Stimulated activated CD4-positive, alpha-beta T cell treated with anti-CD3 and anti-CD28 coated beads, Interleukin-1b, Interleukin-23, amount 100 ng/mL, for 4 hours (primary cell): ENCODE measurements around the gene CLEC18A.
"Not testable (repeated sequence)": the region's sequence is repeated elsewhere in the genome, so short reads cannot be mapped to it uniquely, and the experiment has no call there.

Experiments
- DNase-seq, 2 donors: peaks; one replicate each; pipeline ENCODE4 v3.0.0-alpha.2; 2020; ENCODE audit warnings: low read depth in 2 of 2

Gene CLEC18A

DNA sequence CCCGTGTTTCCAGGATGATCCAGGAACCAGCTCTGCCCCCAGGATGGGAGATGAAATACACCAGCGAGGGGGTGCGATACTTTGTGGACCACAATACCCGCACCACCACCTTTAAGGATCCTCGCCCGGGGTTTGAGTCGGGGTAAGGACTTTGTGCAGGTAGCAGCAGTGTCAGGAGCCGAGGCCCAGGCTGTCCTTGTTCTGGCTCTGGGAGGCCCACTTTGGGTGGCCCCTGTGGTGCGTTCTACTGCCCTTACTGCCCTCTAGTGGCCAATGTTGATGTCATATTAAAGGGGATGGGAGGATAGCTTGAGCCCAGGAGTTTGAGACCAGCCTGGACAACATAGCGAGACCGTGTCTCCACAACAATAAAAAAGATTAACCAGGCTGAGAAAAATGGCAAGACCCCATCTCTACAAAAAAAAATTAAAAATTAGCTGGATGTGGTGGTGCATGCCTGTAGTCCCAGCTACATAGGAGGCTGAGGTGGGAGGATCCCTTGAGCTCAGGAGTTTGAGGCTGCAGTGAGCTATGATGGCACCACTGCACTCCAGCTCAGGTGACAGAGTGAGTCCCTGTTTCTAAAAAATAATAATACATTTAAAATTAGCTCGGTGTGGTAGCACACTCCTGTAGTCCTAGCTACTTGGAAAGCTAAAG is 20.9 kb upstream of the CLEC18A start:
- peak; percentile 14 to 34 for DNase-seq

DNA sequence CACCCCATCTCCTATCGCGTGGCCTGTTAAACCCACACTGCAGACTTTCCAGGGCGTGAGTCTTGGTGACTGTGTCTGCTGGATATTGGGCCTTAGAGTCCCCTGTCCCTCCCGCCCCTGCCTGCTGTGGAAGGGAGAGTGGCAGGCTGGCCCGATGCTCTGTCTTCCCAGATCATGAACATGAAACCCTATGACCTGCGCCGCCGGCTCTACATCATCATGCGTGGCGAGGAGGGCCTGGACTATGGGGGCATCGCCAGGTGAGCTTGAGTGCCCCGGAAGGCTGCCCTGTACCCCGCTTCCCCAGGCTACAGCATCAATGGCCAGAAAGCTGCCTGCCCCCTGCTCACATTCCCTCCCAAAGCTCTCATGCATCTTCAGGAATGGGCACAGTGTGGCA is 19.5 kb upstream of the CLEC18A start:
- no peak for DNase-seq

DNA sequence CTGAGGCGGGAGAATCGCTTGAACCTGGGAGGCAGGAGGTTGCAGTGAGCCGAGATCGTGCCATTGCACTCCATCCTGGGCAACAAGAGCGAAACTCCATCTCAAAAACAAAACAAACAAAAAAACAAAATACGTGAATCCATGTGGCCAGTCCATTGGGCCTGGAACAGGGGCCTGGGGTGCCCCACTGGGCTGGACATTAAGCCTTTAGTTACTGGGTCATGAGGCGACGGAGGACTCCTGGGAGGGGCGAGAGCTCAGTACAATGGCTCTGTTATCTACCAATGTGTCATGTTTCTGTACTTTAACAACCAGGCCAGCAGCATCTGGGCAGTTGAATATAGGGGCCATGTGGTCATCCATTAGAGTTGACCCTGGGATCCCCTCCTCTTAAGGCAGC is 18.9 kb upstream of the CLEC18A start:
- no peak for DNase-seq

DNA sequence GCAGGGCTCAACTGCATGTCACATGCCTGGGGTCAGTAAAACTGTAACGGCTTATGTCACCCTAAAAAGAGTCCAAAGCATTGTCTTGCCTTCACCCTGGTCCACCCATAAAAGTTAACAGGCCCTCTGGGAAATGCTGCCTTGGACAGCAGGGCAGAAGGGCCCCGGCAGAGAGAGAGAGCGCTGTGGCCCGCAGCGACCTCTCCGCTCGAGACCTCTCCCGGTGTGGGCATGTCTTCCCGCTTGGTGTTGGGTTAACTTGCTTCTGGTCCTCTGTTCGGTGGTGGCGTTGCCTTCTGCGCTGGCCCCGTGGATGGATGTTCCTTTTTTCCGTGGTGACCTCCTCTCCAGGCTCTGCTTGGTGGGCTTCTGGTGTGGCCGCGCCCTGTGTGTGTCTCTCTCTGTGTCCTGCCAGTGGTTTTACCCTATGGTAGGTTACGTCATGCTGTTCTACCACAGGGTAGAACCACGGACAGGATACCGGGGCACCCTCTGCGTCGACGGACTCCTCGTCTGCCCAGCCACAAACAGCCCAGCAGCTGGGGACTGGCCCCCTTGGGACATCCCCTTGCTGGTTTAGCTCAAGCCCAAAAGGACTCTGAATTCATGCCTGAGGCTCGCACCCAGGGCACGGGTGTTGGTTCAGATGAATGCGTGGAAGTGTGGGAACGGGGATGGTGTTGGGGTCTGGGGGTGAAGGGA is 18.3 kb upstream of the CLEC18A start:
- no peak for DNase-seq

DNA sequence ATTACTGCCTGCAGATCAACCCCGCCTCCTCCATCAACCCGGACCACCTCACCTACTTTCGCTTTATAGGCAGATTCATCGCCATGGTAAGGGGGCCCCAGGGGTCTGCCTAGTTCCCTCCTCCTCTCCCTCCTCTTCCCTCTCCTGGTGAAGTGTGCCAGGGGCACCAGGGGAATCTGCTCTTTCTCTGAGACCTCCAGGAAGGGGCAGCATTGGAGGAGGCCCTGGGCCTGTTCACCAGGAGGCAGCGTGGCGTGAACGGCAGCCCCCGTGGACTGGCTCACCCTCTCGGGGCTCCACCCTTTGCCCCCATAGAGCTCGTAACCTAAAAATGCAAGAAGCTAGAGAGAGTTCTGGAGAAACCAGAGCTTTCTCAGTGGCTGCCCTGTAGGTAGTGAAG is 17.1 kb upstream of the CLEC18A start:
- DNase-seq = no peak

DNA sequence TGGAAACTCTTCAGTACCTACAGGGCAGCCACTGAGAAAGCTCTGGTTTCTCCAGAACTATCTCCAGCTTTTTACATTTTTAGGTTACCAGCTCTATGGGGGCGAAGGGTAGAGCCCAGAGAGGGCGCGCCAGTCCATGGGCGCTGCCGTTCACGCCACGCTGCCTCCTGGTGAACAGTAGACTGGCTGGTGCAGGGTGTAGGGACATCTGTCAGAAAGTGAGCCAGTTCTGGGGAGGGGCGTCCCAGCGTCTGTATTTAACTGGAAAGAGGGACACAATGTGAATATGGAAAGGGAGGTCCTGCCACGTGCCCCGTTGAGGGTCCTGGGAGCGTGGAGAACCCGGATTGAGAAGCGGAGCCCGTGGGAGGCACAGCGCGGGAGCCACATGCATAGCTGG is 16.4 kb upstream of the CLEC18A start:
- no peak for DNase-seq

DNA sequence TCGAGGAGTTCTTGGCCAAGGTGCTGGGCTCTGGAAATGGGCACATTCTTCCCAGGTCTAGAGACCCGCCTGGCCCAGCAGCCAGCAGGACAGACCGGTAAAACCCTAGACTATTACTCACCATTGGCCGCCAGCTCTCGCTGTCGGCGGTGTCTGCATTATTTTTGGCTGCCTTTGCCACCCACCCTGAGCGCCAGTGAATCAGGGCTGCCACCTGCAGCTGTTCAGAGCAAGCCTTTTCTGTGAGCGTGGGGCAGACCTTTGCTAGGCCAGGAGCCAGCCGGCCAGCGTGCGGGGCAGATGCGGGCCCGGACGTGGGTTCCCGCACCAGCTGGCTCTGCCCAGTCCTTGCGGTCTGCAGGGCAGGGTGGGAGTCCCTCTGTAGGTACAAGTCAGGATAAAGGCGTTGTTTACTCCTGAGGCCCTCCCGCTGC is 15.8 kb upstream of the CLEC18A start:
- no peak for DNase-seq

DNA sequence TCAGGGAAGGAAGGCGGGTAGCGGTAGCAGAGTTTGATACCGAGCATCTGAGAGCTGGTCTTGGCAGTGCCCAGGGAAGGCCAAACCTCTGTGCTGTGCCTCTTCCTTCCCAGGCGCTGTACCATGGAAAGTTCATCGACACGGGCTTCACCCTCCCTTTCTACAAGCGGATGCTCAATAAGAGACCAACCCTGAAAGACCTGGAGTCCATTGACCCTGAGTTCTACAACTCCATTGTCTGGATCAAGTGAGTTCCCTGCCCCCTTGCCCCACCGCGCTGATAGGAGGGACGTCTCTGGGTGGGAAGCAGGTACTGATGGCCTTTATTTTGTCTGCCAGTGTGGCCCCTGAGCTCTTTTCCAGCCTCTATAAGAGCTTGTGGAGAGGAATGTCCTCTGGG is 15.4 kb upstream of the CLEC18A start:
- DNase-seq = no peak

DNA sequence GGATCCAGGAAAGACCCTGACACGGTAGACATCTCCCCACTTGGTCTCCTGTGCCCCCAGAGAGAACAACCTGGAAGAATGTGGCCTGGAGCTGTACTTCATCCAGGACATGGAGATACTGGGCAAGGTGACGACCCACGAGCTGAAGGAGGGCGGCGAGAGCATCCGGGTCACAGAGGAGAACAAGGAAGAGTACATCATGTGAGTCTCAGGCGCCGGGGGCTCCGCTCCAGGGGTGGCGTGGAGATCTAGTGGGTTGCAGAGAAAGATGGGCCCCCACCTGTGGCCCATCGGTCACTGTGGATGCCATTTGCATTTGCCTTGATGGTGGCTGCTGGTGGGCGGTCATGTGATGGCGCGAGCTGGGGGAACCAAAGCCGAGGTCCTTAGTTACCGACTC is 14.9 kb upstream of the CLEC18A start:
- DNase-seq = no peak

DNA sequence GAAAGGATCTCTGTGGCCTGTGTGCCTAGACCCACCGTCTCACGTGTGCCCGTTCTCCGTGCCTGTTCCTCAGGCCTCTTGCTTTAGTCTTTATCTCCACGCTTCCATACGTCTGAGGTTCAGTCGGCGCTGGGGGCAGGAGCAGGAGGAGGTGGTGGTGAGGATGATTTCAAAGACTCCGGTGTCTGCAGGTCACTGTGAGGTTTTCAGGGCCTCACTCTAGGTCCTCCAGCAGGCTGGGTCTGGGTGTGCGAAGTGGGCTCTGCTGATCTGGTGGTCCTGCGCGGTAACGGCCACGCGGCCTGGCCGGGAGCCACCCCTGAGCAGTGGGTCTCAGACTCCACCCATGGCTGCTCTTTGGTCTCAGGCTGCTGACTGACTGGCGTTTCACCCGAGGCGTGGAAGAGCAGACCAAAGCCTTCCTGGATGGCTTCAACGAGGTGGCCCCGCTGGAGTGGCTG is 14.4 kb upstream of the CLEC18A start:
- DNase-seq = no peak

DNA sequence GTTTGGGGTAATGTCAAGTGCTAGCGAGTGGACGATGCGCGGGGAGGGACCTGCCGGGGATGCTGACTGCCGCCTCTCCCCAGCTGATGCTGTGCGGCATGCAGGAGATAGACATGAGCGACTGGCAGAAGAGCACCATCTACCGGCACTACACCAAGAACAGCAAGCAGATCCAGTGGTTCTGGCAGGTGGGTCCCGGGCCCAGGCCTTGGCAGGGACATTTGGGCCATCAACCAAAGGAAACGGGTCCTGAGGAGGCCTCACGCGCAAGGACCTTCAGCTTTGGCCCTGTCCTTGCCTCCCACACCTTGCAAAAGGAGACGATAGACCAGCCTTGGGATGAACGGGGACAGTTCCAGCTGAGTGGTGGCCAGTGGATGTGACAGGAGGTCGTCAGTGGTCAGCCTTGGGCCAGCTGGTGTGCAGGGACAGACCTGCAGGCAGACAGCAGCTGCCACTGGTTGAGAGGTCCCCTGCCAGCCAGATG is 13.6 kb upstream of the CLEC18A start:
- DNase-seq = no peak

DNA sequence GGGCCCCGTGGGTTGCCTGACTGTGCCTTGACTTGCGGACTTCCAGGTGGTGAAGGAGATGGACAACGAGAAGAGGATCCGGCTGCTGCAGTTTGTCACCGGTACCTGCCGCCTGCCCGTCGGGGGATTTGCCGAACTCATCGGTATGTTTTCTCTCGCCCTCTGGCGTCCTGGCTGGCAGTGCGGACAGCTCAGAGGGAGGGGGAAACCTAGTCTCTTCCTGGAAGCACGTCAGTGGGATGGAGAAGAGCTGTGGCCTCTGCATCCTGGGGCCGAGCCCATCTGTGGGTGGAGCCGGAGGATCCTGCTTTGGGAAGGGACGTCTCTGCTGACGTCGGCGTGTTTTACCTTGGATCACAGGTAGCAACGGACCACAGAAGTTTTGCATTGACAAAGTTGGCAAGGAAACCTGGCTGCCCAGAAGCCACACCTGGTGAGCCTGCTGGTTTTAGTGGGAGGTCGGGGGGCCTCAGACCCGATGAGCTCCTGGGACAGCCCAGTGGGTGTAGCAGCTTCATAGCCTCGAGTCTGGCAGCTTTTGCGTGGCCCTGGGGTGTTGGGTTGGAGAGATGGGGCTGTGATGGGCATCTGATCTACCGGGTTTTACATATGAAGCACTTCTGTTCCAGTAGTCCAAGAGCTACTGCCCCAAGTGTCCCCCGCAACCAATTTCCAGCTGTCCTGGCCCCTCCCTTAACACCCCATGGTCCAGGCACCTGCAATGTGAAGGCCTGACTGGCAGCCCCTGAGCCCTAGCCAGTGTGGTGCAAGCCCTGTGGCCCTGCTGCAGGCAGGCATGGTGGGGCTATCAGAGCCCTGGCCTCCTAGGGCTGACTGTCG is 11.9 kb upstream of the CLEC18A start:
- DNase-seq = no peak

DNA sequence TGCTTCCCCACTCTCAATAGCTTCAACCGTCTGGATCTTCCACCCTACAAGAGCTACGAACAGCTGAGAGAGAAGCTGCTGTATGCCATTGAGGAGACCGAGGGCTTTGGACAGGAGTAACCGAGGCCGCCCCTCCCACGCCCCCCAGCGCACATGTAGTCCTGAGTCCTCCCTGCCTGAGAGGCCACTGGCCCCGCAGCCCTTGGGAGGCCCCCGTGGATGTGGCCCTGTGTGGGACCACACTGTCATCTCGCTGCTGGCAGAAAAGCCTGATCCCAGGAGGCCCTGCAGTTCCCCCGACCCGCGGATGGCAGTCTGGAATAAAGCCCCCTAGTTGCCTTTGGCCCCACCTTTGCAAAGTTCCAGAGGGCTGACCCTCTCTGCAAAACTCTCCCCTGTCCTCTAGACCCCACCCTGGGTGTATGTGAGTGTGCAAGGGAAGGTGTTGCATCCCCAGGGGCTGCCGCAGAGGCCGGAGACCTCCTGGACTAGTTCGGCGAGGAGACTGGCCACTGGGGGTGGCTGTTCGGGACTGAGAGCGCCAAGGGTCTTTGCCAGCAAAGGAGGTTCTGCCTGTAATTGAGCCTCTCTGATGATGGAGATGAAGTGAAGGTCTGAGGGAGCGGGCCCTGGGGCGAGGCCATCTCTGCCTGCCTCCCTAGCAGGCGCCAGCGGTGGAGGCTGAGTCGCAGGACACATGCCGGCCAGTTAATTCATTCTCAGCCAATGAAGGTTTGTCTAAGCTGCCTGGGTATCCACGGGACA is 11.1 kb upstream of the CLEC18A start:
- DNase-seq = no peak

DNA sequence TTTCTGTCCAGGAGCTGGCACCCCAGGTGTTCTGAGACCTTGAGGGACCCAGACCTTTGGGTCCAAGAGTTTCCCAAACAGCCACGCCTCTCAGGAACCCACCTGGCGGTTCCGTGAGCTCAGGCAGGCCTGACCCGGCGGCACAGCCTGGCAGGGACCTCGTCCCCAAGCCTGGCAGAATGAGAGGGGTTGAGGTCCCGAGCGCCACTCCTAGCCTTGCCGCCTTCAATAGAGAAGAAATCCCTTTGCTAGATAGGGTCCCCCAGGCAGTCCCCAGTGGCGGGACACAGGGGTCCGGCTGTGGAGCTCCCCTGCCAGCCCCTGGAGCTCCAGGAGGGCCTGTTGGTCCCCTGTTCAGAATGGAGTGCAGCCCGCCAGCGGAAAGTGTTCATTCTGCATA is 10.5 kb upstream of the CLEC18A start:
- no peak for DNase-seq

DNA sequence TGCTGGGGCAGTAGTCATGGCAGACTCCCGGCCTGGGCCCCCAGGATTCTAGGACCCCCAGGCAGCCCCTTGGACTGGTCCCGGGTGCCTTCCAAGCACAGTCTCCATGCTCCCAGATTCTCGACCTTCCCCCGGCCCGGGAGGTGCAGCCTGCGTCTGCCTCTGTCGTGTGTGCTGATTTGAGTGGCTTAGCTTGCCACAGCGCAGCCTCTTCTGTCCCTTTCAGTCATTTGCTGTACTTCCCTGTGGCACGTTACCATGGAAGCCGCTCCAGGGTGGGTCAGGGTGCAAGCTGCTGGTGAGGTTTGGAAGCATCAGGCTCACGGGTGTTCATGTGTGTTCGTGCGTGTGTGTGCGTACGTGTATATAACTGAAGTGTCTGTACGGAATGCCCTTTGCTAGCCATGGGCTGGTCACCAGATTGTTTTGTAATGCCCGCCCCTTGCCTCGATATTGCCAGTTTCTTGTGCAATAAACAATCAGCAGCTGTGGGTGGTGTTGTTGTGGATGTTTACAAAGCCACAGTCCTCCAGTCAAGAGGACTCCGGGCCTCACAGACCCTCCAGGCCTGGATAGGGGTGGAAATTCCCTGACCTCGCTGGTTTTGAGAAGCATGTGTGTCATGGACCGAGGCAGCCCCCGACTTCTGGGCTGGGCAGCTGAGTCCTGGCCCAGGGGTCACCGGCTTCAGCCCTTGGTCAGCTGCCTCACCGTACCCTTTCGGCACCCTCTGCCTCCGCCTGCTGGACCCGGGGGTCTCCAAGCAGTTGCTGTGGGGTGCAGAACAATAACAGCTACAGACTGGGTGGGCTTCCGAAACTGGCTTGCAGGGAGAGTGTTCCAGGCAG is 9.7 kb upstream of the CLEC18A start:
- no peak for DNase-seq

DNA sequence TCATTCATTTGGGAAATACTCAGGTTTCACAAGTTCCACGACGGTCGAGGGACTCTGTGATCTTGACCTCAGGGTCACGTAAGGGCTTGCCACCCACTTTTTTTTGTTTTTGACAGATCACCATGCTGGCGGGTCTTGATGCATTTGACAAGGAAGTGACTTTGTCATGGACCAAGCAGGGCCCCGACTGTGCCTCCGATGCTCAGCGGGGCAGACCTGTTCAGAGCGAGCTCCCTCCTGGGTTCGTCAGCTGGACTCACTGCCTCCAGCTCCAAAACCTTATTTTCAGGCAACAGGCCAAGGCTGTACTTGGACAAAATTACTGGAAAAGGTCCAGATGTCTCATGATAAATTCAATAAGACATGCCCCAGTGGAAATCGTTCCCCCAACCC is 9.0 kb upstream of the CLEC18A start:
- DNase-seq = no peak

DNA sequence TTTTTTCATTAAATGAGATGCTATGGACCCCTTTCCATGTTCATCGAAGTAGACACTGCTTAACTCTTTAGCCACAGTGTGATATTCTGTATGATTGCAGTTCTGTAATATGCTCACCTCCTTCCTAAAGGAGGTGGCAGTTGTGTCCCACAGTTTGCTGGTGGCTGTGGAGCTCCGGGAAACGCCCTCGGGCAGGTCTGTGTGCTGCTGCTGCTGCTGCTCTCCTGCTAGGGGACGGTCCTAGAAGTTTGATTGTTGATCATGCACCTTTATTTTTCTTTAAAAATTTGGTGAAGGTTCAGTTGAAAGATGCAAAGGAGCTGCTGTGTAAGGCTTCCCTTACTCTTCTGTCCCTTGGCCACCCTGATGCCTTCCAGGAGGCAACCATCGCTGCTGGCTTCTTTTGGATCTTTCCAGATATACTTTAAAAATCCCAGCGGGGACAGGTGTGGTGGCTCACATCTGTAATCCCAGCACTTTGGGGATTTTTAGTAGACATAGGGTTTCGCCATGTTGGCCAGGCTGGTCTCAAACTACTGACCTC is 8.4 kb upstream of the CLEC18A start:
- no peak for DNase-seq

DNA sequence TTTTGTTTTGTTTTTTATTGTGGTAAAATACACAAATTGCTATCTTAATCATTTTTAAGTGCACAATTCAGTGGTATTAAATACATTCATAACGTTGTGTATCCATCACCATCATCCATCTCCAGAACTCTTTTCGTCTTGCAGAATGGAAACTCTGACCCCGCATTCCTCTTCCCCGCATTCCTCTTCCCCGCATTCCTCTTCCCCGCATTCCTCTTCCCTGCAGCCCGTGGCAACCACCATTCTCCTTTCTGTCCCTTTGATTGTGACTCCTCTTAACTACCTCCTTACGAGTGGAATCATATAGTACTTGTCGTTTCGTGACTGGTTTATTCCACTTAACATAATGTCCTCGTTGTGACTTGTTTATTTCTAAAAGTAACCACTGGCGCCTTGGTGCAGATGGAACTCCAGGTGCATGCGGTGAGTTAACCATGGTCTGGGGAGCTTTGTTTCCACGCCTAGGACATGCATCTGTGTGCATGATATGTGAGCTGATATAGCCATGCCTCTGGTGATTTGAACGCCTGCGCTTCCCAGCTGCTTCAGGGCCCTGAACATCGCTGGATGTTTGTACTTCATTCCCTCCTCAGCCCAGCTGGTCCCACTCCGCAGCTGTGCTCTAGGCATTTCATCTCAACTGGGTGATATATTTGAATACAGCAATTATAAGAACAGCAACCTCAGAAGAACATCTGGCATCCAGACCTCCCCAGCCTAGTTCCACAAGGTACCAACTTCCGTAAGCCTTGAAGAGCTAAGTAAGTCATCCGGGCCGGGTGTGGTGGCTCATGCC is 7.7 kb upstream of the CLEC18A start:
- DNase-seq = not testable (repeated sequence)

DNA sequence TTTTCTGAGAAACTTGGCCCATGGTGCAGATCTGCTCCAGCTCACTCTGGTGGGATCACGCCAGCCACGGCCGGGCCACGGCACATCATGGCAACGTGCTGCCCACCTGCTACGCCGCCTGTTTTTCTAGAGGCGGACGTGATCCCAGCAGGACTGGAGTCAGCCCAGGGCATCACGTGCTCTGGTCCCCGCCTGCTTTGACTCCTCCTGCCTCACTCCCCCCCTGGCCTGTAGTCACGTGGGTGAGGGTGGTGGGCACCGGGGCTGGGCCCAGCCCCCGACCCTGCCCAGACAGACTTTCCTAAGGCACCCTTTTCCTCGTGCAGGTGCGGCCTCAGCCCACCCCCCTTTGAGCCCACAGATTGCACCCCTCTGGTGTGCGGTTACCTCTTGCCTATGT is 723 bp upstream of the CLEC18A start:
- not testable (repeated sequence) for DNase-seq

DNA sequence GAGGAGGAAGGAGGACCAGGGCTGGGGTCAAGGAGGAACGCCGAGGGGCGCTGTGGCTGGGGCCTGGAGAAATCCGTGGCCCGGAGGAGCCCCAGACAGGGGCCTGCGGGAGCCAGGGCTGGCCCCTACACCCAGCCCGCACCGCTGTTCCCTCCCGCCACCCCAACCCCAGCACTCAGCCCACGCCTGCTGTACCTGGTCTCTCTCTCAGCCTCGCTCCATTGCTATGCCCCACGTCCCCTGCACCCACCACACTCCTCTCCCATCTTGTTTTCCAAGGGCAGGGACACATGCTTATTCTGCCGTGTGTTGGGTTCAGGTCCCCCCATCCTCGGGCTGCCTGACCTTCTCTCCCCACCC is 518 bp downstream of the CLEC18A start:
- DNase-seq = not testable (repeated sequence)
